ENCODE measurements around the gene PIK3R1.
A peak's percentile ranks its signal among the peaks of the same experiment; 100 is the strongest.

DNA sequence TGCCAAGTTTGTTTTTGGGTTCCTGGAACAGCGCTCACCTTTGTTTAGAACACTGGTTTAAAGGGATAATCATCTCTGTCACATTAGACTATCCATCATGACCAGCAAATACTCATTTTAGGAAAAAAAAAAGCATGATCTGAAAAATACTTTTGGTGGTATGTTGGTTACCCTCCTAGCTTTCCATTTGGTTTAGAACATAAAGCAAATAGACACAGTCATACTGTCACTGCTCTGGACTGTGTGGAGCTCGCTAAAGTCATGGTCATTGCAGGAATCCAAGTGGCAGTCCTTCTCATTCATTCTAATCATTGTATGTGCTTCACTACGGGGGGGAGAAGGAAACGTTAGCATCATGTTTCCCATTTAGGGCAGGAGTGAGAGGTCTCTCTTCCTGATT lies 83.5 kb downstream of the PIK3R1 start:
- TF ChIP-seq POLR2A (IDR thresholded peaks at IDR 0.05) (no peak), POLR2AphosphoS5 (IDR thresholded peaks at IDR 0.05) (peak in 1 of 3 donors; percentile 30)
